Mucosa of rectum (tissue), 2 donors: ENCODE results near the gene ZNG1A.
"Not testable (repeated sequence)": the region's sequence is repeated elsewhere in the genome, so short reads cannot be mapped to it uniquely, and the experiment has no call there.

Source experiments
- H3K27ac ChIP-seq, 2 donors: one replicate each; pipeline ENCODE4 v1.7.0; 2013; ENCODE audit warnings: inconsistent platforms in 2 of 2, low read depth in 2 of 2, low read length in 2 of 2
- H3K27me3 ChIP-seq, 2 donors: one replicate each; pipeline ENCODE4 v1.7.0; 2013; ENCODE audit warnings: low read length in 2 of 2; ENCODE audit not compliant: control insufficient read depth in 2 of 2, insufficient read depth in 2 of 2
- H3K36me3 ChIP-seq, 2 donors: one replicate each; pipeline ENCODE4 v1.7.0; 2013; ENCODE audit warnings: low read length in 2 of 2; ENCODE audit not compliant: control insufficient read depth in 2 of 2, insufficient read depth in 2 of 2
- H3K4me1 ChIP-seq, 2 donors: one replicate each; pipeline ENCODE4 v1.7.0; 2013; ENCODE audit warnings: low read length in 2 of 2, mild to moderate bottlenecking in 1 of 2; ENCODE audit not compliant: control insufficient read depth in 2 of 2, insufficient read depth in 2 of 2
- H3K4me3 ChIP-seq, 2 donors: one replicate each; pipeline ENCODE4 v1.7.0; 2013; ENCODE audit warnings: low read length in 2 of 2
- H3K9ac ChIP-seq, 2 donors: one replicate each; pipeline ENCODE4 v1.7.0; 2013; ENCODE audit warnings: low read length in 2 of 2, low read depth in 1 of 2, mild to moderate bottlenecking in 1 of 2
- H3K9me3 ChIP-seq, 2 donors: one replicate each; pipeline ENCODE4 v1.7.0; 2013; ENCODE audit warnings: low read length in 2 of 2; ENCODE audit not compliant: control insufficient read depth in 2 of 2
- donor health status: healthy.
- donor health status: Normal muscosa, but diverticular disease.

The ZNG1A gene

DNA sequence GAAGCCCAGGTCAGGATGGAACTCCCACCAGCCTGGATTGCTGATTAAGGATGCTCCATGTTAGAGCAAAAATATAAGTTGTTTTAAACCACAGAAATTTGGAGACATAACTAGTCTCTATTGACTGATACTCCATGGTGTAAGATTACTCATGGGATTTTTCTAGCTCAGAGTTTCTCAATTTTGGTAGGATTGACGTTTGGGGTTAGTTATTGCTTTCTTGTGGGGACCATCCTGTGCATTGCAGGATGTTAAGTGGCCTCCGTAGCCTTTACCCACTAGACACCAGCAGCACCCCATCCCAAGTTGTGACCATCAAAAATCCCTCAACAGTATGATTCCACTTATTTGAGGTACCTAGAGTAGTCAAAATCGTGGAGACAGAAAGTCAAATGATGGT is 80.1 kb downstream of the ZNG1A start:
- not testable (repeated sequence) for H3K9me3 ChIP-seq, H3K9ac ChIP-seq, H3K27me3 ChIP-seq, H3K4me3 ChIP-seq, H3K27ac ChIP-seq, H3K36me3 ChIP-seq, H3K4me1 ChIP-seq

- not testable (repeated sequence) for H3K9ac ChIP-seq, H3K36me3 ChIP-seq, H3K27me3 ChIP-seq, H3K4me3 ChIP-seq, H3K4me1 ChIP-seq, H3K9me3 ChIP-seq, H3K27ac ChIP-seq
Measured at GRCh38 chr9:94992-95391, 83.9 kb downstream of the ZNG1A start.

DNA sequence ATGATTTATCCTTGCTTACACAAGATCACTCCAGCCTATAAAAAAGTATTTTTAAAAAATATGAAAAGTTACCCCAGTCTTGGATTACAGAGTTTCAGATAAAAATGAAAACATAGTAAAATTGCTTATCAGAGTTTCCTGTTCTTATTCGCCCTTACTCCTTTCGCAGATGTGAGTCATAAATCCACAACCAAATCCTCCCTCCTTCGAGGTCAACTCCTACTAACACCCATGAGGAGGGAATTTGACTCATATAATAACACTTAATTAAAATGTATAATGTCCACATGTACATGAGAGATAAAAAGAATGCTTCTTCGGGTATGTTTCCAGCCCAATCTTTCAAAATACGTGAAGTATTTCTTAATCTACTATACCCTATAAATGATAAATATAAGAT is 84.5 kb downstream of the ZNG1A start:
- not testable (repeated sequence) for H3K27me3 ChIP-seq, H3K9me3 ChIP-seq, H3K4me1 ChIP-seq, H3K9ac ChIP-seq, H3K4me3 ChIP-seq, H3K27ac ChIP-seq, H3K36me3 ChIP-seq

GRCh38 chr9:93909-94308 is 84.9 kb downstream of the ZNG1A start:
- H3K27me3 ChIP-seq, H3K9ac ChIP-seq: not testable (repeated sequence)

GRCh38 chr9:90851-91250 is 88.0 kb downstream of the ZNG1A start:
- H3K36me3 ChIP-seq, H3K4me3 ChIP-seq, H3K9ac ChIP-seq, H3K27me3 ChIP-seq, H3K9me3 ChIP-seq, H3K27ac ChIP-seq, H3K4me1 ChIP-seq: not testable (repeated sequence)

More at GRCh38 chr9:93909-94308, 84.9 kb downstream of the ZNG1A start:
- H3K4me1 ChIP-seq, H3K9me3 ChIP-seq, H3K36me3 ChIP-seq, H3K4me3 ChIP-seq, H3K27ac ChIP-seq: not testable (repeated sequence)

DNA sequence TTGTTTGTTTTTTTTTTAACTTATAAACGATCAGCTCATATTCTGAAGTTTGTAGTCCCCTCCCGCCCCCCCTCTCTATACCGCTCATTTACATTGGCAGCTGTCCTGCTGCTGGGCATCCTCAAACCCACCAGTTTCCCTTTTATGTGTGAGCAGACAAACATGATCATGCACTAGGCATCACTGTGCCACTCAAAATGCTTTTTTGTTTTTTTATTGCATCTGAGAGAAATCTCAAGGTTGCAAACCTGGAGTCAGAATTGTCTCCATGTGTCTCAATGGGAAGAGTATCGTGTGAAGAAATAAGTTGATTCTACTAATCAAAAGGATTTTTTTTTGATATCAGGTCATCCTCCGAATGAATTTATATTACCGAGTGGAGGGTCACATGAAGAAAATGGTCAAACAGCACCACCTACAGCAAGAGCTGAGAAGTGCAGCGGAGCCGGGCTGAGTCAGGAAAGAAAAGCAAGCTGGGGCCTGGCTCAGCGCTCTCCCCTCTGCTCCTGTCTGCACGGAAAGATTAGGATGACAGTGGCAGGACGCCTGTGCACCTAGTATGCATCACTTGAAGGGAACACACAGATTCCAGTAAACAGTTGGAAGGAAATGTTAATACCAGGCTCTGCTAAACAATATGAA is 90.3 kb downstream of the ZNG1A start:
- not testable (repeated sequence) for H3K9ac ChIP-seq, H3K4me3 ChIP-seq

GRCh38 chr9:87860-88259 is 91.0 kb downstream of the ZNG1A start:
- H3K9ac ChIP-seq = not testable (repeated sequence)

More for the DNA sequence above, 90.3 kb downstream of the ZNG1A start:
- not testable (repeated sequence) for H3K9me3 ChIP-seq, H3K4me1 ChIP-seq, H3K36me3 ChIP-seq, H3K27me3 ChIP-seq, H3K27ac ChIP-seq

GRCh38 chr9:87105-87504 is 91.8 kb downstream of the ZNG1A start:
- H3K9ac ChIP-seq, H3K9me3 ChIP-seq, H3K36me3 ChIP-seq, H3K4me3 ChIP-seq, H3K27me3 ChIP-seq, H3K27ac ChIP-seq, H3K4me1 ChIP-seq: not testable (repeated sequence)

More at GRCh38 chr9:87860-88259, 91.0 kb downstream of the ZNG1A start:
- not testable (repeated sequence) for H3K4me3 ChIP-seq, H3K4me1 ChIP-seq, H3K27me3 ChIP-seq, H3K36me3 ChIP-seq, H3K9me3 ChIP-seq, H3K27ac ChIP-seq

GRCh38 chr9:86697-87096 is 92.2 kb downstream of the ZNG1A start:
- H3K9ac ChIP-seq, H3K27ac ChIP-seq, H3K4me3 ChIP-seq, H3K4me1 ChIP-seq, H3K27me3 ChIP-seq, H3K9me3 ChIP-seq, H3K36me3 ChIP-seq: not testable (repeated sequence)

DNA sequence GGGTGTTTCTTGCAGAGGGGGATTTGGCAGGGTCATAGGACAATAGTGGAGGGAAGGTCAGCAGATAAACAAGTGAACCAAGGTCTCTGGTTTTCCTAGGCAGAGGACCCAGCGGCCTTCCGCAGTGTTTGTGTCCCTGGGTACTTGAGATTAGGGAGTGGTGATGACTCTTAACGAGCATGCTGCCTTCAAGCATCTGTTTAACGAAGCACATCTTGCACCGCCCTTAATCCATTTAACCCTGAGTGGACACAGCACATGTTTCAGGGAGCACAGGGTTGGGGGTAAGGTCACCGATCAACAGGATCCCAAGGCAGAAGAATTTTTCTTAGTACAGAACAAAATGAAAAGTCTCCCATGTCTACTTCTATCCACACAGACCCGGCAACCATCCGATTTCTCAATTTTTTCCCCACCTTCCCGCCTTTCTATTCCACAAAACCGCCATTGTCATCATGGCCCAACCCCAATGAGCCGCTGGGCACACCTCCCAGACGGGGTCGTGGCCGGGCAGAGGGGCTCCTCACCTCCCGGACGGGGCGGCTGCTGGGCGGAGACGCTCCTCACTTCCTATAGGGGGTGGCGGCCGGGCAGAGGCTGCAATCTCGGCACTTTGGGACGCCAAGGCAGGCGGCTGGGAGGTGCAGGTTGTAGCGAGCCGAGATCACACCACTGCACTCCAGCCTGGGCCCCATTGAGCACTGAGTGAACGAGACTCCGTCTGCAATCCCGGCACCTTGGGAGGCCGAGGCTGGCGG is 95.7 kb downstream of the ZNG1A start:
- not testable (repeated sequence) for H3K36me3 ChIP-seq, H3K4me3 ChIP-seq, H3K27ac ChIP-seq, H3K9me3 ChIP-seq, H3K4me1 ChIP-seq, H3K9ac ChIP-seq, H3K27me3 ChIP-seq
